GM12878 (cell line): ENCODE results near the gene ATG9B. TPM values are rescaled to one million over a fixed set of nuclear protein-coding genes. Genes with fewer than 3 reads are reported as not detected.

Experiments
- ATAC-seq: fragments of 200-7000 bp; cut with Tn5 transposase; 3 replicates; pipeline ENCODE4 v1.9.1; 2020; ENCODE audit warnings: mild to moderate bottlenecking, moderate library complexity
- BruUV-seq: library from RNA; stranded (reverse); fragments of 400-500 nt; replicated peaks from 2 replicates; lab custom pipeline; 2021; lab: Mats Ljungman, UMichigan
- CTCF ChIA-PET: fragments of 300-600 bp; sonication (Branson Sonifier 250); formaldehyde crosslinking; extraction: SDS; loops from one replicate; lab custom pipeline; 2021; ENCODE audit warnings: inconsistent platforms; lab: Yijun Ruan, JAX
- POLR2A ChIA-PET: fragments of 350-600 bp; formaldehyde crosslinking; extraction: SDS; loops from one replicate; lab custom pipeline; 2021; ENCODE audit warnings: inconsistent platforms; lab: Charles Lee
- RAD21 ChIA-PET: fragments of 300-600 bp; sonication (Branson Sonifier 250); formaldehyde crosslinking; loops from one replicate; lab custom pipeline; 2023; ENCODE audit warnings: antibody characterized with exemption; ENCODE audit not compliant: unreplicated experiment; lab: Charles Lee
- SMC1A ChIA-PET: fragments of 300-600 bp; sonication (Branson Sonifier 250); formaldehyde crosslinking; loops from one replicate; lab custom pipeline; 2023; ENCODE audit not compliant: unreplicated experiment, uncharacterized antibody; lab: Charles Lee
- DNase-seq: peaks from one replicate; pipeline ENCODE4 v3.0.0-alpha.2; 2011; ENCODE audit warnings: low read depth, low spot score
- FAIRE-seq: peaks from 3 replicates; lab custom pipeline; 2011; peaks lifted over from hg19 to GRCh38; lab: Jason Lieb, UNC
- H2AFZ ChIP-seq: 2 replicates; pipeline ENCODE4 v1.6.0; 2011; ENCODE audit warnings: low read depth, low read length, control low read depth; ENCODE audit not compliant: control insufficient read depth
- H3K27ac ChIP-seq: 2 replicates; pipeline ENCODE4 v1.5.1; 2011; ENCODE audit warnings: control low read depth; ENCODE audit not compliant: control insufficient read depth, insufficient read depth
- H3K27me3 ChIP-seq, 2 experiments: replicated peaks in 1 of 2; 2 replicates each; pipeline versions ENCODE4 v1.6.0 to v1.6.1; 2011; ENCODE audit warnings: low read length in 1 of 2; ENCODE audit not compliant: control insufficient read depth in 2 of 2, insufficient read depth in 2 of 2
- H3K36me3 ChIP-seq, 2 experiments: 2 replicates each; pipeline ENCODE4 v1.5.1; 2011; ENCODE audit warnings: low read length in 1 of 2; ENCODE audit not compliant: control insufficient read depth in 2 of 2, insufficient read depth in 2 of 2
- H3K4me1 ChIP-seq: 2 replicates; pipeline ENCODE4 v1.6.1; 2011; ENCODE audit warnings: mild to moderate bottlenecking, low read length, moderate library complexity, mixed read lengths; ENCODE audit not compliant: control insufficient read depth, insufficient read depth
- H3K4me2 ChIP-seq: 2 replicates; pipeline ENCODE4 v1.6.0; 2011; ENCODE audit warnings: control low read depth; ENCODE audit not compliant: control insufficient read depth, insufficient read depth
- H3K4me3 ChIP-seq: fragments of 200-600 bp; sonication (generic); 2 replicates; pipeline ENCODE4 v1.5.1; 2016
- H3K79me2 ChIP-seq: 2 replicates; pipeline ENCODE4 v1.6.0; 2011; ENCODE audit warnings: low read length; ENCODE audit not compliant: control insufficient read depth, insufficient read depth
- H3K9ac ChIP-seq: 2 replicates; pipeline ENCODE4 v1.8.0; 2011; ENCODE audit warnings: low read length, control low read depth, mixed read lengths; ENCODE audit not compliant: control insufficient read depth, insufficient read depth
- H3K9me3 ChIP-seq: replicated peaks from 3 replicates; pipeline ENCODE4 v1.5.1; 2011; ENCODE audit warnings: mild to moderate bottlenecking, low read length; ENCODE audit not compliant: control insufficient read depth, insufficient read depth
- H4K20me1 ChIP-seq: 2 replicates; pipeline ENCODE4 v1.6.0; 2011; ENCODE audit not compliant: control insufficient read depth, insufficient read depth
- CBFB ChIP-seq: IDR thresholded peaks from 2 replicates; pipeline ENCODE4 v1.6.1; 2016; ENCODE audit warnings: antibody characterized with exemption, low read depth
- CREM ChIP-seq: IDR thresholded peaks from 2 replicates; pipeline ENCODE4 v1.6.1; 2014; ENCODE audit warnings: antibody characterized with exemption, low read depth
- ESRRA ChIP-seq: IDR thresholded peaks from 2 replicates; pipeline ENCODE4 v1.6.1; 2012; ENCODE audit warnings: mild to moderate bottlenecking, low read length, improper control_type of control experiment
- EZH2 ChIP-seq: IDR thresholded peaks from 2 replicates; pipeline ENCODE4 v1.6.1; 2012; ENCODE audit warnings: low read depth, mild to moderate bottlenecking, control low read depth, inconsistent platforms, low read length, borderline replicate concordance; ENCODE audit not compliant: control insufficient read depth
- KLF5 ChIP-seq: fragments of 450-650 bp; IDR thresholded peaks from 2 replicates; pipeline ENCODE4 v1.6.1; 2014; ENCODE audit warnings: mild to moderate bottlenecking; ENCODE audit not compliant: partially characterized antibody
- MXI1 ChIP-seq: fragments of 150-350 bp; IDR thresholded peaks from 2 replicates; pipeline ENCODE4 v1.6.1; 2011; ENCODE audit warnings: low read depth, mild to moderate bottlenecking, inconsistent platforms, low read length, improper control_type of control experiment
- NBN ChIP-seq: fragments of 450-650 bp; IDR thresholded peaks from 2 replicates; pipeline ENCODE4 v1.6.1; 2016
- PML ChIP-seq: IDR thresholded peaks from 2 replicates; pipeline ENCODE4 v1.6.1; 2012; ENCODE audit warnings: low read length, inconsistent platforms
- POU2F2 ChIP-seq: IDR thresholded peaks from 3 replicates; pipeline ENCODE4 v1.6.1; 2011; ENCODE audit warnings: low read depth, mild to moderate bottlenecking, low read length, borderline replicate concordance
- ZNF687 ChIP-seq: fragments of 450-650 bp; IDR thresholded peaks from 2 replicates; pipeline ENCODE4 v1.6.1; 2017; ENCODE audit warnings: mild to moderate bottlenecking, moderate library complexity
- ZSCAN29 ChIP-seq: fragments of 450-650 bp; IDR thresholded peaks from 2 replicates; pipeline ENCODE4 v1.6.1; 2017; ENCODE audit warnings: mild to moderate bottlenecking, moderate library complexity
- WGBS: methylation state at CpG from one replicate; pipeline ENCODE4 v1.1.6; 2016; ENCODE audit warnings: low lambda C conversion rate; ENCODE audit not compliant: insufficient replicate concordance, insufficient coverage; ENCODE audit errors: missing lambda C conversion rate; 5-methylcytosine and 5-hydroxymethylcytosine counted together
- in situ Hi-C: fragments of 300-500 bp; cut with MboI; formaldehyde crosslinking; loops from 9 replicates; pipeline ENCODE4 v1.14.3; 2018; ENCODE audit warnings: mixed read lengths
- intact Hi-C: fragments of 100-400 bp; cut with micrococcal nuclease; formaldehyde crosslinking; loops from one replicate; pipeline ENCODE4 v1.14.2; 2022; ENCODE audit not compliant: unreplicated experiment
- polyA plus RNA-seq, 11 experiments: library from polyadenylated mRNA; depleted of rRNA in 4 of 11; unstranded in 6 of 11; stranded (reverse) in 5 of 11; fragments of >200 nt; fragmentation: Nextera tagmentation in 4 of 11; fragmentation: Illumina TruSeq in 1 of 11; extraction: Ambion mirVana in 4 of 11; extraction: Trizol in 1 of 11; gene quantifications; 1 replicate in 1 of 11; 2 replicates in 10 of 11; pipeline versions ENCODE4 v1.2.1 to v1.2.3, GENCODE V29; 2011 to 2016; ENCODE audit warnings: inconsistent platforms in 2 of 11, missing spikeins in 2 of 11, low read depth in 1 of 11
- total RNA-seq, 4 experiments: library from RNA; depleted of rRNA in 3 of 4; stranded (reverse); fragments of >200 nt in 3 of 4; fragmentation: Illumina TruSeq in 1 of 4; extraction: Trizol in 1 of 4; gene quantifications; 2 replicates each; pipeline versions ENCODE4 v1.2.1 to v1.2.3, GENCODE V29; 2013 to 2021
- TF ChIP-seq, protein P1 (sequence below): IDR thresholded peaks from 2 replicates; pipeline ENCODE4 v1.6.1; 2012; ENCODE audit warnings: low read depth, low read length, improper control_type of control experiment

ATG9B gene
- total and polyA plus RNA-seq, 10 of the 15 experiments (the other 5 are each of a cell fraction or from before 2014, with no cell fraction given), result 0.01 to 0.83 (median 0.12) TPM; not detected in 2

- ATAC-seq, result no peak
- Histone ChIP-seq H3K4me2 (no peak overlapping the region), H3K4me1 (no peaks in the 10 kb centered on the region), H3K79me2 (no peaks in the 10 kb centered on the region), H3K27ac (no peak overlapping the region), H3K4me3 (no peak overlapping the region), H3K9me3 (no peaks in the 10 kb centered on the region), H3K27me3 (no peaks in the 10 kb centered on the region; a peak in 1 of 4 replicates), H4K20me1 (no peaks in the 10 kb centered on the region), H3K9ac (no peak overlapping the region), H3K36me3 (no peaks in the 10 kb centered on the region), H2AFZ (no peak overlapping the region)
- no TSS peak for BruUV-seq
- TF ChIP-seq CBFB, result no peak
- FAIRE-seq, result no peak
- in situ Hi-C loops (no loop called here), intact Hi-C loops (no loop called here)
- ChIA-PET CTCF (interaction anchor here (0.7 to 4.3 kb wide), 9 partner anchors 11 to 276 kb away, joined by 3 to 35 read pairs (median 5); partner anchors contain the start of genes ABCB8 and ATG9B), RAD21 (no interaction called here), SMC1A (interaction anchor here (0.6 to 2.2 kb wide), 3 partner anchors 21 to 109 kb away, joined by 3 to 5 read pairs (median 4); partner anchors contain the start of gene ABCB8), POLR2A (no interaction called here)
- 63% methylated on average over 7 of the region's 7 CpGs for WGBS
- no peak for DNase-seq
Observed at GRCh38 chr7:151007469-151007898, 16.8 kb downstream of the ATG9B start.

DNA sequence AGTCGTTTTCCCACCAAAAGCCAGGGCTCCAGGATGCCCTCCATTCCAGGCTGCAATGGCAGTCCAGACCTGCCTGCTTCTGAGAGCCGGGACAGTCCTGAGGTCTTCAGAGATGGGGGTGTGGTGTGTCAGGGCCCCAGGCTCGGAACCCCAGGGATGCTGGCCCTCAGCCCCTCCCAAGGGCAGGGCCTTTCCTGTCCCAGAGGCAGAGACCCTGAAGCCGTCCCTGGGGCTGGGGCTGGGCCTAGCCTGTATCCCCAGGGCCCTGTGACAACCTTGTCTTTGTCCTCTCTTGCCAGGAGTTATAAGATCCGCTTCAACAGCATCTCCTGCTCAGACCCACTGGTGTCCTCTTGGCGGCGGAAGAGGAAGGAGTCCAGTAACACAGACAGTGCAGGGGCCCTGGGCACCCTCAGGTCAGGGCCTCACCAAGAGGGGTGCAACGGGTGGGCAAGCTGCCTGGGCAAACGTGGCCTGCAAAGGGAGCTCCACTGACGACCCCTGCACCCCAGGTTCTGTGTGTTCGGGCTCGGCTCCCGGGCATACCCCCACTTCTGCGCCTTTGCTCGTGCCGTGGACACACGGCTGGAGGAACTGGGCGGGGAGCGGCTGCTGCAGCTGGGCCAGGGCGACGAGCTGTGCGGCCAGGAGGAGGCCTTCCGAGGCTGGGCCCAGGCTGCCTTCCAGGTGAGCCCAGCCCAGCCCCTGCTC lies 17.5 kb downstream of the ATG9B start:
- H3K27ac ChIP-seq, result no peak overlapping the region
- FAIRE-seq (no peak), ATAC-seq (no peak), DNase-seq (no peak)
- H3K27me3 ChIP-seq, result no peaks in the 10 kb centered on the region; a peak in 1 of 4 replicates
- no peaks in the 10 kb centered on the region for H3K4me1 ChIP-seq
- H3K9me3 ChIP-seq, result no peaks in the 10 kb centered on the region
- in situ Hi-C loops (no loop called here), intact Hi-C loops (no loop called here)
- no peak overlapping the region for H2AFZ ChIP-seq
- 34% methylated on average over 23 of the region's 23 CpGs for WGBS
- ChIA-PET RAD21 (no interaction called here), CTCF (interaction anchor here (0.7 to 1.2 kb wide), 3 partner anchors 12 to 275 kb away, joined by 3 to 5 read pairs (median 3); no protein-coding TSS in a partner anchor), SMC1A (no interaction called here), POLR2A (no interaction called here)
- H3K9ac ChIP-seq, result no peak overlapping the region
- H3K4me3 ChIP-seq, result no peak overlapping the region
- no peaks in the 10 kb centered on the region for H3K36me3 ChIP-seq
- no peak overlapping the region for H3K4me2 ChIP-seq
- BruUV-seq, result no TSS peak
- no peaks in the 10 kb centered on the region for H3K79me2 ChIP-seq
- no peaks in the 10 kb centered on the region for H4K20me1 ChIP-seq
- no peak for TF ChIP-seq CREM
- no peak for TF ChIP-seq PML
- no peak for TF ChIP-seq ZNF687
- no peak for TF ChIP-seq NBN
- TF ChIP-seq ZSCAN29, result no peak
- no peak for TF ChIP-seq POU2F2
- TF ChIP-seq MXI1, result no peak
- no peak for TF ChIP-seq KLF5
- TF ChIP-seq, protein P1, sequence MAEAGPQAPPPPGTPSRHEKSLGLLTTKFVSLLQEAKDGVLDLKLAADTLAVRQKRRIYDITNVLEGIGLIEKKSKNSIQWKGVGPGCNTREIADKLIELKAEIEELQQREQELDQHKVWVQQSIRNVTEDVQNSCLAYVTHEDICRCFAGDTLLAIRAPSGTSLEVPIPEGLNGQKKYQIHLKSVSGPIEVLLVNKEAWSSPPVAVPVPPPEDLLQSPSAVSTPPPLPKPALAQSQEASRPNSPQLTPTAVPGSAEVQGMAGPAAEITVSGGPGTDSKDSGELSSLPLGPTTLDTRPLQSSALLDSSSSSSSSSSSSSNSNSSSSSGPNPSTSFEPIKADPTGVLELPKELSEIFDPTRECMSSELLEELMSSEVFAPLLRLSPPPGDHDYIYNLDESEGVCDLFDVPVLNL, result no peak
- no peak for TF ChIP-seq EZH2
- TF ChIP-seq ESRRA, result no peak
